Measurements from ENCODE around the gene DIRAS2. TPM values are rescaled to one million over a fixed set of nuclear protein-coding genes. Genes with fewer than 3 reads are reported as not detected.

DIRAS2 gene
- total RNA-seq, 1 experiment from 2014 or later, result 0.03 TPM

- DNase-seq (ENCODE audit: low read depth, low spot score) (no peak), ATAC-seq (no peak)
- TF ChIP-seq TCF7L2 (IDR thresholded peaks at IDR 0.05; ENCODE audit: low read depth, low read length) (0 out of 2 replicates have a peak, but pooled peaks have one; percentile 38), SIN3A (IDR thresholded peaks at IDR 0.05; ENCODE audit: borderline replicate concordance, insufficient read depth, low read depth, low read length) (no peak), POLR2AphosphoS5 (IDR thresholded peaks at IDR 0.05; ENCODE audit: low read depth, low read length) (no peak)
- Histone ChIP-seq H3K27me3 (ENCODE audit: control insufficient read depth, insufficient read depth, low read length) (peaks cover 14% of the 10 kb centered on the region), H3K27ac (ENCODE audit: low read length) (no peak overlapping the region), H3K36me3 (ENCODE audit: control insufficient read depth, insufficient read depth, low read length) (no peaks in the 10 kb centered on the region), H3K4me3 (ENCODE audit: low read depth in 2 of 2, low read length in 2 of 2) (peak overlapping the region in 1 of 2 experiments; percentile 33; a peak in 1 of 4 replicates), H3K9me3 (ENCODE audit: control insufficient read depth, insufficient read depth, low read depth, low read length) (no peaks in the 10 kb centered on the region), H3K4me1 (ENCODE audit: control insufficient read depth, insufficient read depth, low read length) (no peaks in the 10 kb centered on the region)
- POLR2A ChIA-PET, result no interaction called here
- intact Hi-C loops (cut with micrococcal nuclease; ENCODE audit: unreplicated experiment), result loop anchor here (5.0 to 10.0 kb wide), 2 partner anchors 415 to 497 kb away; no protein-coding TSS in a partner anchor
- in situ Hi-C loops (cut with HindIII; ENCODE audit: low pct_unique_long_range_greater_than_20kb, low sequenced_read_pairs), result no loop called here
- no TSS peak for BruUV-seq (replicated peaks)
- CTCF ChIA-PET, result interaction anchor here (0.6 kb wide), 1 partner anchor 507 kb away, joined by 4 read pairs; no protein-coding TSS in a partner anchor
Measured at GRCh38 chr9:90641884-90642487, 638 bp downstream of the DIRAS2 start.

DNA sequence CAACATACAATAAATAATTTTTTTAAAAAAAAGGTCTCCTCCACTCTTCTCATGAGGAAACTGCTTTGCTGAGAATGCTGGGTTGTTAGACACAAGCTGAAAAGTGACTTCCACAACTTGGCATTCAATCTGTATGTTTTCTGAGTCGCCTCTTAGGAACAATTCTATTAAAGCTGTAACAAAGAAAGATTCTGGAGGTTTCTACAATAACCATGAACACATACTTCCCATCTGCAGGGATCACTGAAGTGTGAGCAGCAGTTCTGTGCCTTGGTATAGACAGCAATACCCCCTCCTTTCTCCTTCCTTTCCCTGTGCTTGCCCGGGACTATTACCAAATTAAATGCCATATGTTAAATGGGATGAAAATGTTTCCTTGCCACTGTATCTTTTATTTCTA lies 1.5 kb downstream of the DIRAS2 start:
- Histone ChIP-seq H3K36me3 (ENCODE audit: control insufficient read depth, insufficient read depth, low read length) (no peaks in the 10 kb centered on the region), H3K27me3 (ENCODE audit: control insufficient read depth, insufficient read depth, low read length) (peaks cover 14% of the 10 kb centered on the region), H3K9me3 (ENCODE audit: control insufficient read depth, insufficient read depth, low read depth, low read length) (no peaks in the 10 kb centered on the region), H3K4me3 (ENCODE audit: low read depth in 2 of 2, low read length in 2 of 2) (no peak overlapping the region), H3K27ac (ENCODE audit: low read length) (no peak overlapping the region), H3K4me1 (ENCODE audit: control insufficient read depth, insufficient read depth, low read length) (no peaks in the 10 kb centered on the region)
- ATAC-seq (no peak), DNase-seq (ENCODE audit: low read depth, low spot score) (no peak)
- intact Hi-C loops (cut with micrococcal nuclease; ENCODE audit: unreplicated experiment), result loop anchor here (5.0 to 10.0 kb wide), 2 partner anchors 414 to 496 kb away; no protein-coding TSS in a partner anchor
- in situ Hi-C loops (cut with HindIII; ENCODE audit: low pct_unique_long_range_greater_than_20kb, low sequenced_read_pairs), result no loop called here
- ChIA-PET POLR2A (no interaction called here), CTCF (no interaction called here)
- BruUV-seq (replicated peaks), result no TSS peak
- TF ChIP-seq POLR2AphosphoS5 (IDR thresholded peaks at IDR 0.05; ENCODE audit: low read depth, low read length) (no peak), TCF7L2 (IDR thresholded peaks at IDR 0.05; ENCODE audit: low read depth, low read length) (no peak), REST (IDR thresholded peaks at IDR 0.05; ENCODE audit: insufficient read depth in 1 of 2, low read depth in 2 of 2, low read length in 1 of 2) (no peak), CTCF (IDR thresholded peaks at IDR 0.05) (no peak), SIN3A (IDR thresholded peaks at IDR 0.05; ENCODE audit: borderline replicate concordance, insufficient read depth, low read depth, low read length) (no peak)

DNA sequence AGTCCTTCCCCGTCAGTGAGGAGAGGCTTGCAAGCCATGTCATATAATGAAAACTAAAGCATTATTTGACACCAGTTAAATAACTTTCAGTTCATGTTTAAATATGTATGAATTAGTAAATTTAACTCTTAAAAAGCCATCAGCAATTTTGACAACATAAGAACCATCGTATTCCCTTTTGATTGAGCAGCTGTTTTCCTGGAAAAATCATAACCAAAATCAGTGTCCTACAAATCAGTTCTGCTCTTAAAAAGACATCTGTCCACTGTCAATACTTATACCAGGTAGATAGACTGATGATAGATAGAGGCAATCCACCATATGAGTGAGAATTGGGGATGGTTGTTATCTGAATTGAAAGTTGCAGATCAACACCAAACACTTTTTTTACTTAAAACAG lies 2.3 kb downstream of the DIRAS2 start:
- CTCF ChIA-PET, result no interaction called here
- no TSS peak for BruUV-seq (replicated peaks)
- H3K27ac ChIP-seq (ENCODE audit: low read length), result no peak overlapping the region
- no peak for DNase-seq (ENCODE audit: low read depth, low spot score)
- POLR2A ChIA-PET, result no interaction called here
- TF ChIP-seq CTCF (IDR thresholded peaks at IDR 0.05), result no peak
- TF ChIP-seq POLR2AphosphoS5 (IDR thresholded peaks at IDR 0.05; ENCODE audit: low read depth, low read length), result no peak
- no peak for TF ChIP-seq TCF7L2 (IDR thresholded peaks at IDR 0.05; ENCODE audit: low read depth, low read length)
- no peak for TF ChIP-seq SIN3A (IDR thresholded peaks at IDR 0.05; ENCODE audit: borderline replicate concordance, insufficient read depth, low read depth, low read length)
- TF ChIP-seq REST (IDR thresholded peaks at IDR 0.05; ENCODE audit: insufficient read depth in 1 of 2, low read depth in 2 of 2, low read length in 1 of 2), result no peak
- H3K4me1 ChIP-seq (ENCODE audit: control insufficient read depth, insufficient read depth, low read length), result no peaks in the 10 kb centered on the region
- ATAC-seq, result no peak
- no peaks in the 10 kb centered on the region for H3K36me3 ChIP-seq (ENCODE audit: control insufficient read depth, insufficient read depth, low read length)
- peaks cover 14% of the 10 kb centered on the region for H3K27me3 ChIP-seq (ENCODE audit: control insufficient read depth, insufficient read depth, low read length)
- no peak overlapping the region for H3K4me3 ChIP-seq (ENCODE audit: low read depth in 2 of 2, low read length in 2 of 2)
- in situ Hi-C loops (cut with HindIII; ENCODE audit: low pct_unique_long_range_greater_than_20kb, low sequenced_read_pairs) (no loop called here), intact Hi-C loops (cut with micrococcal nuclease; ENCODE audit: unreplicated experiment) (loop anchor here (5.0 to 10.0 kb wide), 2 partner anchors 413 to 496 kb away; no protein-coding TSS in a partner anchor)
- no peaks in the 10 kb centered on the region for H3K9me3 ChIP-seq (ENCODE audit: control insufficient read depth, insufficient read depth, low read depth, low read length)

Measured in Panc1 (cell line).